Left ventricle myocardium inferior (tissue), 1 donor: Measurements from ENCODE around the gene SIK3. TPM values are rescaled to one million over a fixed set of nuclear protein-coding genes. Genes with fewer than 3 reads are reported as not detected.

Experiments
- DNase-seq: peaks from one replicate; pipeline ENCODE4 v3.0.0-alpha.2; 2020
- H3K27ac ChIP-seq: fragments of 200-600 bp; replicated peaks from 2 replicates; pipeline ENCODE4 v1.8.0; 2021
- H3K27me3 ChIP-seq: fragments of 200-600 bp; 2 replicates; pipeline ENCODE4 v1.8.0; 2021; ENCODE audit warnings: low read depth
- H3K36me3 ChIP-seq: fragments of 200-600 bp; 2 replicates; pipeline ENCODE4 v1.8.0; 2021
- H3K4me1 ChIP-seq: fragments of 200-600 bp; 2 replicates; pipeline ENCODE4 v1.8.0; 2021
- H3K4me3 ChIP-seq: fragments of 200-600 bp; 2 replicates; pipeline ENCODE4 v1.8.0; 2021; ENCODE audit warnings: mild to moderate bottlenecking, moderate library complexity
- H3K9me3 ChIP-seq: fragments of 200-600 bp; replicated peaks from 2 replicates; pipeline ENCODE4 v1.8.0; 2021
- intact Hi-C: fragments of 100-400 bp; cut with micrococcal nuclease; formaldehyde crosslinking; loops from one replicate; pipeline ENCODE4 v1.11.0; 2022
- total RNA-seq: library from RNA; stranded (reverse); fragmentation: NEBNext Ultra II Directional; extraction: Animal tissue kit (Norgen Biotek cat#: 25700); gene quantifications from one replicate; pipeline ENCODE4 v1.2.1, GENCODE V29; 2021
- TF ChIP-seq, protein P1 (sequence below): fragments of 200-600 bp; IDR thresholded peaks from 2 replicates; pipeline ENCODE4 v1.8.0; 2021; ENCODE audit warnings: antibody characterized with exemption, mild to moderate bottlenecking, borderline replicate concordance
- donor health status: DM: no; HTN: yes; CAD: no; lungs with severe emphysema.

SIK3 gene
- total RNA-seq, 1 donor from 2014 or later = 36.3 TPM

DNA sequence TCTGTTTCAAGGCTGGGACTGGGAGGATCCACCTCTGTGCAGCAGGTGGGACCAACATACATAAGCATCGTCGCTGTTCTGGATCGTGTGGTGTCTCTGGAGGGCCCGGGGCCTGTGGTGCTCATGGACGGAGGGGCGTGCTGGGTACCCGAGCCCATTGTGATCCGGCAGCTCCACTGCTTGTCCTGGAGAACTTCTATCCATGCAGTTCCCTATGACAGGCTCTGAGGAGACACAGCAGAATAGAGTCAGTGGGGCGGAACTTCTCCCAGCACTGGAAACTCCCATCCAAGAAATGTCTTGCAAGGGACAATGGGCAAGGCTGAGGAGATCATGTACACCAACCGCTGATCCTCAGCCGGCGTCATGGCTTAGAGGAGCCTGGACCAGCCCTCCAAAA lies 249.2 kb downstream of the SIK3 start:
- no peak for DNase-seq
- H3K4me3 ChIP-seq = no peak overlapping the region
- TF ChIP-seq, protein P1, sequence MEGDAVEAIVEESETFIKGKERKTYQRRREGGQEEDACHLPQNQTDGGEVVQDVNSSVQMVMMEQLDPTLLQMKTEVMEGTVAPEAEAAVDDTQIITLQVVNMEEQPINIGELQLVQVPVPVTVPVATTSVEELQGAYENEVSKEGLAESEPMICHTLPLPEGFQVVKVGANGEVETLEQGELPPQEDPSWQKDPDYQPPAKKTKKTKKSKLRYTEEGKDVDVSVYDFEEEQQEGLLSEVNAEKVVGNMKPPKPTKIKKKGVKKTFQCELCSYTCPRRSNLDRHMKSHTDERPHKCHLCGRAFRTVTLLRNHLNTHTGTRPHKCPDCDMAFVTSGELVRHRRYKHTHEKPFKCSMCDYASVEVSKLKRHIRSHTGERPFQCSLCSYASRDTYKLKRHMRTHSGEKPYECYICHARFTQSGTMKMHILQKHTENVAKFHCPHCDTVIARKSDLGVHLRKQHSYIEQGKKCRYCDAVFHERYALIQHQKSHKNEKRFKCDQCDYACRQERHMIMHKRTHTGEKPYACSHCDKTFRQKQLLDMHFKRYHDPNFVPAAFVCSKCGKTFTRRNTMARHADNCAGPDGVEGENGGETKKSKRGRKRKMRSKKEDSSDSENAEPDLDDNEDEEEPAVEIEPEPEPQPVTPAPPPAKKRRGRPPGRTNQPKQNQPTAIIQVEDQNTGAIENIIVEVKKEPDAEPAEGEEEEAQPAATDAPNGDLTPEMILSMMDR = no peak
- H3K27me3 ChIP-seq = no peaks in the 10 kb centered on the region
- intact Hi-C loops = no loop called here
- H3K36me3 ChIP-seq = peaks cover 56% of the 10 kb centered on the region
- no peak overlapping the region for H3K27ac ChIP-seq
- peaks cover 33% of the 10 kb centered on the region for H3K4me1 ChIP-seq
- no peaks in the 10 kb centered on the region for H3K9me3 ChIP-seq

DNA sequence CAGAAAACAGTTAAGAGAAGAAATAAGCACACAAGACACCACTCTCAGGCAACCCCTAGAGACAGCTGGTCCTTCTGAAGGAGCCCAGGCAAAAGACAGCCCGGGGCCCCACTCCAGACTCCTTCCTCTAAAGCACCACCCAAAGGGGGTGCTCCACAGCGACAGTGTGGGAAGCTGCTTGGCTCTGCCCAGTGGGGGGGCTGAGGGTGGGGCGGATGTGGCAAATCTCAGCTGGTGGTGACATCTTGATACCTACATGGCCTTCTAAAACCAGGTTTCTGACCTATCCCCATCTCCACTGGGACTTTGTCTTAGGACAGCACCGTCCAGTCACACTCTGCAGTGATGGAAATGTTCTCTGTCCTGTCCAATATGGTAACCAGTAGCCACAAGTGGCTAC lies 250.6 kb downstream of the SIK3 start:
- no peaks in the 10 kb centered on the region for H3K27me3 ChIP-seq
- TF ChIP-seq, protein P1 = no peak
- H3K4me3 ChIP-seq = no peak overlapping the region
- intact Hi-C loops = no loop called here
- peaks cover 27% of the 10 kb centered on the region for H3K4me1 ChIP-seq
- H3K36me3 ChIP-seq = peaks cover 64% of the 10 kb centered on the region
- no peaks in the 10 kb centered on the region for H3K9me3 ChIP-seq
- no peak for DNase-seq
- H3K27ac ChIP-seq = no peak overlapping the region

DNA sequence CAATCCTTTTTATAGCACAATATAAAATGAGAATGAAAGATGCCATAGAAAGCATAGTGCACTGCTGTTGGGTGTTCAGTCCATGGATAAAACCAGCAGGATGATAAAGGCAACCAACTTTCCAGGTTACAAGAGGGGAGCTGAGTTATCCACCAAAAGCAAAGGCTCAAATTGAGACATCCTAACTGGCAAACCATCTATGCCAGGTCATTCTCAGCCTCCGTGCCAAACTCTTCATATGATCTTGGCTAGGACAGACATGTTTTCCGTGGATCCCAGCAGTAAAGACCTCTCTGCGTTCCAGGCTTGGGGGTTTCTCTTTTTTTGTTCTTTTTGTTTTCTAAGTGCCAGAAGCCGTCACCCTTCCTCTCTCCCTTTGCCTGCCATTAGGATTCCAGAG lies 253.5 kb downstream of the SIK3 start:
- no peak for DNase-seq
- no peaks in the 10 kb centered on the region for H3K9me3 ChIP-seq
- no peak overlapping the region for H3K4me3 ChIP-seq
- no peaks in the 10 kb centered on the region for H3K27me3 ChIP-seq
- no peak overlapping the region for H3K27ac ChIP-seq
- peaks cover 20% of the 10 kb centered on the region for H3K4me1 ChIP-seq
- TF ChIP-seq, protein P1 = no peak
- intact Hi-C loops = no loop called here
- H3K36me3 ChIP-seq = peaks cover 64% of the 10 kb centered on the region

DNA sequence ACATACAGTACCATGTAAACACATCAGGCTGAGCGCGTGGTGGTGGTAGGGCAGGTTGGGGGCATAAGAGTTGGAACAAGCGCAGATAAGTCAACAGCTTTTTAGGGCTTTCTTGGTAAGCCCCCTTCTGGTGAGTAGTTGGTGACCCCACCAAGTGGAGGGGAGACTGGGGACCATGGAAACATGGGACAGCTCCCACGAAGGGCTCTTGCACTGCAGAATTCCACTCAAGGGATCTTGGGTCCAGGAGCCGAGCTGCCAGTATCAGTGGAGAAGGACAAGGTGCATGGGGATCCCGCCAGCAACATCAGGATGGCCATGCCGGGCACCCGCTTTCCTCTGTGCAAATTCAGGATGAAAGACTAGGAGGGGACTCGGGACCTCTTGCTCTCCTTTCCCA lies 254.6 kb downstream of the SIK3 start:
- TF ChIP-seq, protein P1 = no peak
- H3K4me3 ChIP-seq = no peak overlapping the region
- H3K27me3 ChIP-seq = no peaks in the 10 kb centered on the region
- intact Hi-C loops = no loop called here
- no peak for DNase-seq
- H3K36me3 ChIP-seq = peaks cover 54% of the 10 kb centered on the region
- H3K4me1 ChIP-seq = peaks cover 20% of the 10 kb centered on the region
- no peak overlapping the region for H3K27ac ChIP-seq
- H3K9me3 ChIP-seq = no peaks in the 10 kb centered on the region

DNA sequence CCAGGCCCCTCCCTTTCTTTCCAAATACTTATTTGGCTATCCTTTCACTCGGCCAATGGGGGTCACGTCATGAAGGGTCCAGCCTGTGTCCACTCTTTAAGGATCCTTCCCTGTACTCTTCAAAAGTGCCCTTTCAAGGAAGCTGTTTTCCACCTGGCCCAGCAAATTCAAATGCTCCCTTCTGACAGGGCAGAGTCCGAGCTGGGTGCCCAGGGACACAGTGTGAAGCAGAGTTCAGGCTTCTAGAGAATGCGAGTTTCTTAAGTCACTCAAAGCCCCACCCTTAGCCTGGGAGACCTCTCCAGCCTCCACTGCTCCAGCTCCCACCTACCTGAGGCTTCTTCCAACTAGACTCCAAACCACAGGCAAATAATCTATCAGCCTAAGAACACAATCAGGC lies 255.3 kb downstream of the SIK3 start:
- no peak overlapping the region for H3K4me3 ChIP-seq
- H3K27ac ChIP-seq = no peak overlapping the region
- H3K9me3 ChIP-seq = no peaks in the 10 kb centered on the region
- H3K27me3 ChIP-seq = no peaks in the 10 kb centered on the region
- TF ChIP-seq, protein P1 = no peak
- peaks cover 47% of the 10 kb centered on the region for H3K36me3 ChIP-seq
- DNase-seq = no peak
- H3K4me1 ChIP-seq = peaks cover 25% of the 10 kb centered on the region
- intact Hi-C loops = no loop called here

DNA sequence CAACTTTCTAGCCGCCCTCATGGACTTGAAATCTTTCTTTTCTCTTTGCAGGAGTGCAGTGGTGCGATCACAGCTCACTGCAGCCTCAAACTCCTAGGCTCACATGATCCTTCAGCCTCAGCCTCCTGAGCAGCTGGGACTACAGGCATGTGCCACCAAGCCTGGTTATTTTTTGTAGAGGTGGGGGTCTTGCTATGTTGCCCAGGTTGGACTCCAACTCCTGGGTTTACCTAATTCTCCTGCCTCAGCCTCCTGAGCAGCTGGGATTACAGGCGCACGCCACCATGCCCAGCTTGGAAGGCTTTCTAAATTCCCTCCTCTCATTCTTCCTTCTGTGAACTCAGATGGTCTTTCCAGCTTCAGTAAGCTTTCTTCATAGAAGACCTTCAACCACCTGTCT lies 256.1 kb downstream of the SIK3 start:
- intact Hi-C loops = no loop called here
- no peak for DNase-seq
- Histone ChIP-seq H3K27me3 (no peaks in the 10 kb centered on the region), H3K27ac (no peak overlapping the region), H3K4me3 (no peak overlapping the region), H3K36me3 (peaks cover 40% of the 10 kb centered on the region), H3K4me1 (peaks cover 33% of the 10 kb centered on the region), H3K9me3 (no peaks in the 10 kb centered on the region)
- TF ChIP-seq, protein P1 = no peak
